HS-5 (cell line): Measurements from ENCODE around the gene KIF13A.
"Not testable (repeated sequence)": the region's sequence is repeated elsewhere in the genome, so short reads cannot be mapped to it uniquely, and the experiment has no call there.

ENCODE experiments used
- DNase-seq: peaks from one replicate; pipeline ENCODE4 v3.0.0-alpha.2; 2012; ENCODE audit warnings: low read depth

The KIF13A gene

GRCh38 chr6:17900011-17900410, 87.4 kb downstream of the KIF13A start:
- no peak for DNase-seq

DNA sequence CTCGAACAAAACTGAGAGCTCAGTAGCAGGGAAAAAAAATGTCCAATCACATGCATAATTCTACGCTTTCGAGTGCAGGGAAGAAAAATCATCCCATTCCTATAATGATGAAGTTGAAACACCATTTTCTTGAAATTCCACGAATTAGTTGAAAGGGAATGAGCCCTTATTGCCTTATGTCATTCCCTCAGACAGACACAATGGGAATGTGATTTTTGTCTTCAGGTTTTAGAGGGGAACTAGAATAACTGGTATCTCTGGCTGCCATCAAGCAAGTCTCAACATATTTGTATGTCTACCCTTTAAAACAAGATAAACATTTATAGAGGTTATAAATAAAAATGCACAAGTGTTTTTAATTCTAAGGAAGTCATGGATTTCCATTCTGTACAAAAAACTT, 87.9 kb downstream of the KIF13A start:
- no peak for DNase-seq

DNA sequence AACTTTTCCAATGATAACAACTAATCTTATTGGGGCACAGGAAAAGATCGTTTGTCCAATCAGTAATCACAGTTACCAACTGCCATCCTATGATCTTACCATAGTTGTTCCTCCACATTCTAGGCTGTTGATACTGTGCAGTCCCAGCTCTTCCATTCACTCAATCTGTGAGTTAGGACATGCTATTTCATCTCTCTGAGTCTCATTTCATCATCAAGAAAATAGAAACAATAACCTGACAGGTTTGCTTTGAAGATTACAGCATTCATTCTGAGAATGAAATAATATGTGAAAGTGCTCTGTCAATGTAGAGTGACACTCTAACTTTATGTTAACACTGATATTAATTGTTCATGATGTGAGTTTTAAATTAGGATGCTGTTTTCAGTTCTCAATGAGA, 89.8 kb downstream of the KIF13A start:
- no peak for DNase-seq

- no peak for DNase-seq
Measured at GRCh38 chr6:17894905-17895304, 92.5 kb downstream of the KIF13A start.

GRCh38 chr6:17894191-17894590, 93.2 kb downstream of the KIF13A start:
- DNase-seq, result no peak

DNA sequence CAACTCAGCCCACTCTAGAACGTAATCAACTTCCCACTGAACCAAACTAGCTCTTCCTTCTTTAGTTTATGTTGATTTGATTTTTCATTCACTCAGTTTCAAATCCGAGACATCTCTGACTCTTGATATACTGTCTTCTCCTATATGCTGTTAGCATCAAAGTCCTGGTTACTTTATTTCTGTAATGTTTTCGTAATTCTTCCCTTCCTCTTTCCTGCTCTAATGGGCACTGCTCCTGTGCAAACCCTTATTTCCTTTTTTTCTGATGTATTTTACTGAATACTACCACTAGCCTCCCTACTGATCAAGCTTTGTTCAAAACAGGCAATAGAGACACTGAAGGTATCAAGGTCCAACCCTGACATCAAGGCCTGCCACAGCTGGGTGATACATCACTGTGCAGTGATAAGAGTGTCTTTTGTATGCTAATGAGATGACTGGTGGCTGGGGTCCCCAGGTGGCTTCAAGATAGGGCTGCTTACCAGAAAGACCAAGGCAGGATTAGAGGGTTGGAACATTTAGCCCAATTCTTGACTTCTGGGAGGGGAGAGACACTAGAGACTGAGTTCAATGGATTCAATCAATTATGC, 95.2 kb downstream of the KIF13A start:
- DNase-seq, result no peak

GRCh38 chr6:17890309-17890708, 97.1 kb downstream of the KIF13A start:
- no peak for DNase-seq

DNA sequence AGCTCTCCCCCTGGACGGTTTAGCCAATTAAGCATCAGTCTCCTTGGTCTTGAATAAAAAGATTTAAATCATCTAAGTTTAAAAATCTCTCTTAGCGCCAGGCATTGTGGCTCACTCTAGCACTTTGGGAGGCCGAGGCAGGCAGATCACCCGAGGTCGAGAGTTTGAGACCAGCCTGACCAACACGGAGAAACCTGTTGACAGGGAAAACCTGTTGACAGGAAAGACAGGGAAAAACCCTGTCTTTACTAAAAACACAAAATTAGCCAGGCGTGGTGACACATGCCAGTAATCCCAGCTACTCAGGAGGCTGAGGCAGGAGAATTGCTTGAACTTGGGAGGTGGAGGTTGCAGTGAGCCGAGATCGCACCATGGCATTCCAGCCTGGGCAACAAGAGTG, 97.7 kb downstream of the KIF13A start:
- not testable (repeated sequence) for DNase-seq

DNA sequence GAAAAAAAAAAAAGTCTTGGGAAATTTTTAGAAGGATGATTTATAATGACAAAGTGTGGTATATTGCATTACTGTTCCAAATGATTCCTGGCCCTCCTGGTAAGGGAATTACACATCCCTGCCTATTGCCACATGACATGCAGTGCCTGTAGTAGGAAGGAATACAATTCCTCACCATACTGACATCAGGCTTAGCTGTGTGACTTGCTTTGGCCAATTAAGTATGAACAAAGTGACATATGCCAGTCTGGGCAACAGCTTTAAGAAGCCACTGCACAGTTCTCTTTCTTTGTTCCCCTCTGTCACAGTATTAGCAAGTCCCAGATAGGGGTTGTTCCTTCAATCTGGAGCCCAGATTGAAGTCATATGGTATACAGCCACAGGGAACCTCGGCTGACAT, 100.5 kb downstream of the KIF13A start:
- no peak for DNase-seq

GRCh38 chr6:17885889-17886576, 101.4 kb downstream of the KIF13A start:
- DNase-seq, result no peak

DNA sequence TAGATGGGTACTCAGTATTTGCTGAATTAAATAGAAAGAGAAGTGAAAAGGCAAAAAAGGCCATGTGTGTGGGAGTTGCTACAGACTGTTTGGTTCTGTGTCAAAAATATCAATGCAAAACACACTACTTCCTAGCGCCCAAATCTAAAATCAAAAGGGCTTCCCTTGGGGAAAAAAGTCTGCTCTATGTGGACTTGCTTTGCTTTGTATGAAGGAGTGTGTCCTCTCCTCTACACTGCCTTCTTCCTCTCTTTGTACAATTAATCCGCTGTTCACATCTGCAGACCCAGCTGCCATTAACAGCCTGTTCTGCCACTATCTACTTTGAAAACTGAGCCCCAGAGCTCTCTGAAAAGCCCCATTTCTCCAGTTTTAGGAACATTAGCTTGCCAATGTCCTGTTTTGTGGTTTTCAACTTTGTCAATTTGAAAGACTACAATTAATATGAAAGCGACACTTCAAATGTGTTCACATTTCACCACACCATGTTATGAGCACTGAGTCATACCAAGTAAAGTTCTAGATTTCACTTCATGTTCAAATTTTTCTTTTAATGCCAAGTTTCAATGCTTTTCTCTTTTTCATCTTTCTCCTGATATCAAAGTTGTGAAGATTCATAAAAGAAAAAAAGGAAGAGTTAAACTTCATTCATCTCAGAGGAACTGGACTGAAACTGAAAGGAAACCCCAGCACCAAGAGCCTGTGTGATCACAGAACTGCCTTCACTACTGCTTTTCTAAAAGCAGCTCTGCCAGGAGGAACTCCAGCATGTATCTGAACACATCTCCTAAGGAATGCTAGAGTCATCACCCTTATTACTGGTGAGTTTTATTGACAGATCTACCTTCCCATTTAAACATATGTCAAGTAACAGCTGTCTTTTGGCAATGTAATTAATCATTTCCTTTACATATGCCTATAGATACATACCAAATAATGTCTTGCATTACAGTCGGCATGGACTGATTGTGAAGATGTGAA, 102.6 kb downstream of the KIF13A start:
- DNase-seq, result no peak

DNA sequence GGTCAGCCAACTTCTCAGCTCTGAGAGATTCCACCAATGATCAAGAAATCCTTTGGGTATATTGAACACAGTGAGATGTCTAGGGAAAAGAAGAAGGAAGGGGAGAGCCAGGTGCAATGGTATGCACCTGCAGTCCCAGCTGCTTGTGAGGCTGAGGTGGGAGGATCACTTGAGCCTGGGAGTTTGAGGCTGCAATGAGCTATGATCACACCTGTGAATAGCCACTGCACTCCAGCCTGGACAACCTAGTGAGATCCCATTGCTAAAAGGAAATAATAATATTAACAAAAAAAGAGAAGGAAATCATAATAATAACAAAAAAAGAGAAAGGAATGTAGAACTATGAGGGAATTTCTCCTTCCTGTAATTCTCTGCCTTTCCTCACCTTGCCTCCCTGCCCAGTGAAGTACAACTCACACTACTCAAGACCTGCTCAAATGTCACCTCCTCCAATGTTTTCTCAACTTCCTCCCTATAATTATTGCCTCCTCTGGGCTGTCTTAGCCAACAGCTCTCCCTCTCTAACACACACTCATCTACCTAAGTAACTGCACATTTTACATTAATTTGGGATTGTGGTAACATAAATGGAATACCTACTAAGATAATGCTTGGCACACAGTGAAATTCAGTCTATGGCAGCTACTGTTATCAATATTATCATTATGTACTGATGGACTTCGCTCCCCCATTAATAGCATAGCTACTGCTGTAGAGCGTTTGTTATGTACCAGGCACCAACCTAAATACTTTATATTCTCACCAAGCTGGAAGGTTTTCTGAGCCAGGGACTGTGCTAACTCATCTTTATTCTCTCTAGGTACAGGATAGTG, 103.6 kb downstream of the KIF13A start:
- DNase-seq, result no peak

GRCh38 chr6:17881085-17881858, 106.2 kb downstream of the KIF13A start:
- DNase-seq, result no peak

DNA sequence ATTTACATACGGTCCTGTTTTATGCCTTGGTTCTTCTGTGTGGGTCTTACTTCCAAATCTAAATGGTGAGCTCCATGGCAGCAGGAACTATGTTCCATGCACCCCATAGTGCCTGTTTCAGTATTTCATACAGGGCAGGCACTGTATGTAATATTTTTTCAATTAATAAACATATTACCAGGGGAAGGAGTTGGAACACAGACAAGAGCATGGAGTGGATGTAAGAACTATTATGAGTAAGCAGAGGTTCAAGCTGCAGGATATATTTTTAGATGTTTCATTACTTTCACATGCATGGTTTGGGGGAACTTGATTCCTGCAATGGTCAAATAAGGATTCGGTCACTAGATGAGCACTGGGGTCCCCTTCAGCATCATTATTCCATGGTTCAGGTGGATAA, 108.3 kb downstream of the KIF13A start:
- no peak for DNase-seq

DNA sequence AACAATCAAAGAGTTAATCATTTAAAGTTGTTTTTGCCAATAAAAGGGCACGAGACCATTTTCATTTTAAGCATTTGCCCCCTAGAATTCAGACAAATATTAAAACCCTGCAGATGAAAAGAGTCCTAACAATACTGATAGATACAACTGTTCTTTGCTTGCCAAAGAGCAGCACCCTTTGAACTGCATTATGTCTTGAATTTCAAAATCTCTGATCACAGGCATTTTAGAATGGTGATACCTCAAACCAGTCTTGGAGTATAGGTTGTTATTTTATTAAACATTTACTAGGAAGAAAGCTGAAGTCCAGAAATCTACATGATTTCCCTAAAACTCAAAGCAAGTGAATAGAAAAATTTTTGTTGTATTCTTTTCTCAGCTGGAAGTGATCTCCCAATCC, 108.7 kb downstream of the KIF13A start:
- no peak for DNase-seq

DNA sequence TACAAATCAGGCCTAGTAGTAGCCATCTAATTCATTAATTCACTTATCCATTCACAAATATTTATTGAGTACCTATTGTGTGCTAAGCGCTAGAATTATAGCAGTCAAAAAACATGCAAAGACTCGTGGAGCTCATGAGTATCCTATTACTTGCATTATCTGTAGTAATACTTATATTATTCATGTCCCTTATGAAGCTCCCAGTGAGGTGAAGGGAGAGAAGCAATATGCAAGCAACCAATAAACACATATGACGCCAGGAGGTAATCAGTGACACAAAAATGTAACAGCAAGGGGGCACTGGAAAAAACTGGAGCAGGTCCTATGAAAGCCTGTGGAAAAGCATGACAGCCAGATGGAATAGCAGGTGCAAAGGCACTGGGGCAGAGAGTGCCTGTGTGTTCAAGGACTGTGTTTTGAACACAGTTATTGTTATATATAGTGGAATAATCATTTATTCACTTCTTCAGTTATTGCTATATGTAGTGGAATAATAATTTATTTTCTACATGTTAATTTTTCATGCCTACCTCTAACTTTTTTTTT, 109.5 kb downstream of the KIF13A start:
- DNase-seq, result no peak

DNA sequence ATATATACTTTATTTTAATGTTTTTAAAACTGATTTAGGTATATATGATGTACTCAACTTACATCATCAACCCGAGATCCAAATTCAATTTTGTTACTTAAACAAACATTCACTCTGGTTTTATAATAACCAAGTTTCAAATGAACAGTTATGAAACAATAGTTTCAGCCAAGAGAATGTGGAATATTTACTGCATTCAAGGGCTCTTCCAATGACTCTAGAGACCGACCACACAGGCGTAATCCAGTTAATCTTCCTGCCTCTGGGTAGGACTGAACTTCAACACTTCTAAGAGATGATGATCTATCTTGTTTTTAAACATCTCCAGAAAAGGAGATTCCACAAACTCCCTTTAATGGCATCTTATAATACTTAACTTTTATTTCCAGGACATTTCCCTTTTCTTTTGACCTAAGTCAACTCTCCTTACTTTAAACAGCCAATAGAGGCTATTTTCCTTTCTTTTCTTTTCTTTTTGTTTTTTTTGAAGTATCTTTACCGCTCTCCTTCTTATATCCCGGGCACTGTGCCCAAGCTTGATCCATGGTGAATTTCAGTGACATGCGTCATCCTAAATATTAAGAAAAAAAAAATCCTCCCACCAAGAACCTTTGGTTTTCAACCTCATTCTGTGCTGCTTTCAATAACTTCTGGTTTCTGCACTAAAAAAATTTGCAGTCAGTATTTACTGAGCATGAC, 110.1 kb downstream of the KIF13A start:
- peak; percentile 68 for DNase-seq

GRCh38 chr6:17874753-17875152, 112.7 kb downstream of the KIF13A start:
- DNase-seq, result no peak

DNA sequence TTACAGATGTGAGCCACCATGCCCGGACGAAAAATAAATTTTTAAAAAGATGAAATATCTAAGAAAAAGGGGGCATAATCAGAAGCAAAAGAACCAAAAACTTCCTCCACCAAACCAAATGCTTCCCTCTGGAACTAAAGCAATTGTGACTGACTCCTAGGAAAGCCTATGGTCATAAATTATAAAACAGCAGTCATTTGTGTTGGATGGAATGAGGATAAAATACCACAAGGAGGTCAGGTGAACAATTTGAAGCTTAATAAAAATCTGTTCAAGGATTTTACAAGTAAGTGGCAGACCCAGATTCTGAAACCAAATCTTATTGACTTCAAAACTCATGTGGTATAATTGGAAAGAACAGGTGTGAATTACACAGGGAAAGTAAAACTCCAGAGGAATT, 114.5 kb downstream of the KIF13A start:
- no peak for DNase-seq

GRCh38 chr6:17871836-17872235, 115.6 kb downstream of the KIF13A start:
- DNase-seq, result no peak
